Esophagus muscularis mucosa (tissue), 4 donors: ENCODE data around the gene SDHAF1. TPM values are rescaled to one million over a fixed set of nuclear protein-coding genes. Genes with fewer than 3 reads are reported as not detected.
"Not testable (repeated sequence)": the region's sequence is repeated elsewhere in the genome, so short reads cannot be mapped to it uniquely, and the experiment has no call there.

Experiments used
- DNase-seq: peaks from one replicate; pipeline ENCODE4 v3.0.0-alpha.2; 2017; ENCODE audit errors: extremely low spot score
- H3K27ac ChIP-seq, 4 donors: fragments of 200-600 bp; sonication (generic); replicated peaks in 1 of 4; 1 replicate in 3 of 4; 2 replicates in 1 of 4; pipeline ENCODE4 v1.5.1; 2016 to 2019; ENCODE audit warnings: mild to moderate bottlenecking in 1 of 4
- H3K27me3 ChIP-seq, 4 donors: fragments of 200-600 bp; sonication (generic); one replicate each; pipeline versions ENCODE4 v1.5.1 to v1.6.0; 2016 to 2019
- H3K36me3 ChIP-seq, 4 donors: fragments of 200-600 bp; sonication (generic); one replicate each; pipeline ENCODE4 v1.5.1; 2016 to 2019
- H3K4me1 ChIP-seq, 4 donors: fragments of 200-600 bp; sonication (generic); one replicate each; pipeline ENCODE4 v1.5.1; 2016 to 2019
- H3K4me3 ChIP-seq, 4 donors: fragments of 200-600 bp; sonication (generic); 1 replicate in 2 of 4; 2 replicates in 2 of 4; pipeline ENCODE4 v1.5.1; 2016 to 2019; ENCODE audit warnings: mild to moderate bottlenecking in 4 of 4, moderate library complexity in 1 of 4
- H3K9me3 ChIP-seq, 4 donors: fragments of 200-600 bp; sonication (generic); 1 replicate in 3 of 4; 2 replicates in 1 of 4; pipeline ENCODE4 v1.5.1; 2016 to 2019
- EP300 ChIP-seq: sonication (generic); formaldehyde crosslinking; IDR thresholded peaks from one replicate; pipeline ENCODE4 v1.6.1; 2017; ENCODE audit warnings: antibody characterized with exemption
- POLR2A ChIP-seq: fragments of 450-650 bp; IDR thresholded peaks from one replicate; pipeline ENCODE4 v1.6.1; 2017; ENCODE audit warnings: antibody characterized with exemption, moderate library complexity, mild to moderate bottlenecking, low read depth
- POLR2AphosphoS5 ChIP-seq, 2 donors: sonication (generic); formaldehyde crosslinking; IDR thresholded peaks; one replicate each; pipeline ENCODE4 v1.6.1; 2017; ENCODE audit warnings: antibody characterized with exemption in 2 of 2
- WGBS: methylation state at CpG from one replicate; pipeline ENCODE4 v1.1.5; 2018; 5-methylcytosine and 5-hydroxymethylcytosine counted together
- intact Hi-C: fragments of 100-400 bp; cut with DNase I; formaldehyde crosslinking; loops from one replicate; pipeline ENCODE4 v1.15.1; 2023
- total RNA-seq, 4 donors: library from RNA; depleted of rRNA; stranded (reverse); fragments of >200 nt; gene quantifications; one replicate each; pipeline versions ENCODE4 v1.1.0 to v1.2.1, GENCODE V29; 2016
- TF ChIP-seq, protein P1 (sequence below), 3 experiments: fragments of 200-600 bp in 2 of 3; fragments of 450-650 bp in 1 of 3; sonication (generic) in 2 of 3; IDR thresholded peaks; one replicate each; pipeline ENCODE4 v1.5.1; 2017 to 2019; ENCODE audit warnings: antibody characterized with exemption in 3 of 3, mild to moderate bottlenecking in 2 of 3, moderate library complexity in 1 of 3

The SDHAF1 gene, protein sequence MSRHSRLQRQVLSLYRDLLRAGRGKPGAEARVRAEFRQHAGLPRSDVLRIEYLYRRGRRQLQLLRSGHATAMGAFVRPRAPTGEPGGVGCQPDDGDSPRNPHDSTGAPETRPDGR
- total RNA-seq: 10 to 100 TPM; 44.0 to 60.3 (median 50.2) TPM

DNA sequence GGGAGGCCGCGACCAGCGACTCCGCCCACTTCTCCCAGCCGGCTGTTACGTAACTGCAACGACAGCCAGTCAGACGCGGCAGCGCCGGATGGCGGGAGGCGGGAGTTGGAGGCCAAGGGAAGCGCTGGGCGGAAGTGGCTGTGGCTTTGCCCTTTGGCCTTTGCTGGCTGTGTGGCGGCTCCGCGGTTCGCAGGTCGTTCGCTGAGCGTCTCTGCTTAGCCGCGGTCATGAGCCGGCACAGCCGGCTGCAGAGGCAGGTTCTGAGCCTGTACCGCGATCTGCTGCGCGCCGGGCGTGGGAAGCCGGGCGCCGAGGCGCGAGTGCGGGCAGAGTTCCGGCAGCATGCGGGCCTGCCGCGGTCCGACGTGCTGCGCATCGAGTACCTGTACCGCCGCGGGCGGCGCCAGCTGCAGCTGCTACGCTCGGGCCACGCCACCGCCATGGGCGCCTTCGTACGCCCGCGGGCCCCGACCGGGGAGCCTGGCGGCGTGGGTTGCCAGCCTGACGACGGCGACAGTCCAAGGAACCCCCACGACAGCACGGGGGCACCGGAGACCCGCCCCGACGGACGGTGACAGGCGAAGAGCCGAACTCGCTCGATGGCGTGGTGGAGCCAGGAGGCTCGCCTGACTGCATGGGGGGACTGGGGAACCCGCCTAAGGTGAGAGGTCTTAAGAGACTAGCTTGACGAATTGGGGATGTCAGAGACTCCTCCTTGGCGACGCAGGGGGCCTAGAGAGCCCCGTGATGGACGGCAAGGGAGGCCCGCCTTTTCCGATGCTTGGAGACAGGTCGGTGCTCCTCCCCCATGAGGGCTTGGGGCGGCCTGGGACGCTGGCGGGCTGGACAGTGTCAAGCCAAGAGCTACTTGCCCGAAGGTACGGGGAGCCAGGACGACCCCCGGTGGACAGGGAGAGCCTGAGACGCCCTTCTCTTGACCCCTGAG lies at the start of gene SDHAF1:
SDHAF1 (plus strand) TSS at position 141 of the 946 bp plus-strand sequence; CDS start at position 228, 87 bp downstream.
- no CpG with 5 or more reads among the region's 97 CpGs for WGBS
- peaks cover 32 to 62% (median 57%) of the 10 kb centered on the region in 4 donors for H3K4me1 ChIP-seq
- H3K9me3 ChIP-seq: no peaks in the 10 kb centered on the region
- H3K4me3 ChIP-seq: peak within 1 kb of the TSS; percentile 80 to 98 (median 87)
- peaks cover 0 to under 1% (median 0%) of the 10 kb centered on the region in 4 donors for H3K27me3 ChIP-seq
- peak; percentile 99 for DNase-seq
- peak; percentile 96 to 98 for TF ChIP-seq POLR2AphosphoS5 (IDR thresholded peaks at IDR 0.05)
- peak; percentile 61 for TF ChIP-seq POLR2A
- TF ChIP-seq, protein P1, sequence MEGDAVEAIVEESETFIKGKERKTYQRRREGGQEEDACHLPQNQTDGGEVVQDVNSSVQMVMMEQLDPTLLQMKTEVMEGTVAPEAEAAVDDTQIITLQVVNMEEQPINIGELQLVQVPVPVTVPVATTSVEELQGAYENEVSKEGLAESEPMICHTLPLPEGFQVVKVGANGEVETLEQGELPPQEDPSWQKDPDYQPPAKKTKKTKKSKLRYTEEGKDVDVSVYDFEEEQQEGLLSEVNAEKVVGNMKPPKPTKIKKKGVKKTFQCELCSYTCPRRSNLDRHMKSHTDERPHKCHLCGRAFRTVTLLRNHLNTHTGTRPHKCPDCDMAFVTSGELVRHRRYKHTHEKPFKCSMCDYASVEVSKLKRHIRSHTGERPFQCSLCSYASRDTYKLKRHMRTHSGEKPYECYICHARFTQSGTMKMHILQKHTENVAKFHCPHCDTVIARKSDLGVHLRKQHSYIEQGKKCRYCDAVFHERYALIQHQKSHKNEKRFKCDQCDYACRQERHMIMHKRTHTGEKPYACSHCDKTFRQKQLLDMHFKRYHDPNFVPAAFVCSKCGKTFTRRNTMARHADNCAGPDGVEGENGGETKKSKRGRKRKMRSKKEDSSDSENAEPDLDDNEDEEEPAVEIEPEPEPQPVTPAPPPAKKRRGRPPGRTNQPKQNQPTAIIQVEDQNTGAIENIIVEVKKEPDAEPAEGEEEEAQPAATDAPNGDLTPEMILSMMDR (IDR thresholded peaks at IDR 0.05): no peak
- no peak for TF ChIP-seq EP300
- peak within 1 kb of the TSS; percentile 90 to 96 (median 94) for H3K27ac ChIP-seq
- intact Hi-C loops: loop anchor here (5.0 kb wide), 1 partner anchor 117 kb away; the partner anchor contains the start of genes OVOL3 and POLR2I
- H3K36me3 ChIP-seq: peaks cover 0 to 15% (median 12%) of the 10 kb centered on the region in 4 donors

DNA sequence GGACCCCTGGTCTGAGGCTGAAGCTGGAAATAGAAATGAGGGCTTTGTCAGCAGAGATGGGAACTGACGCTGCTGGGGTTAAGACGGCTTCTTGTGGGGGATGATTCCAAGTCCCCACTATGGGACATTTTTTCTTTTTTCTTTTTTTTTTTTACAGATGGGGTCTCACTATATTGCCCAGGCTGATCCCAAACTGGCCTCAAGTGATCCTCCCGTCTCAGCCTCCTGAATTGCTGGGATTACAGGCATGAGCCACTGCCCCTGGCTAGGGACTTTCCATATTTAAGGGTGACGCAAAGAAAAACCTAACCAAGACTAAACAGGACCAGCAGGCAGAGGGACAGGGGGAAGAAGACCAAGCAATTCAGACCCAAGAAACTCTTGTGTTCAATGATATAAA lies 48.8 kb upstream of the SDHAF1 start:
- no peaks in the 10 kb centered on the region for H3K9me3 ChIP-seq
- H3K27me3 ChIP-seq: no peaks in the 10 kb centered on the region
- TF ChIP-seq POLR2A: no peak
- TF ChIP-seq POLR2AphosphoS5 (IDR thresholded peaks at IDR 0.05): no peak
- TF ChIP-seq EP300: no peak
- TF ChIP-seq, protein P1 (IDR thresholded peaks at IDR 0.05): no peak
- intact Hi-C loops: no loop called here
- no peak for DNase-seq
- no peak overlapping the region for H3K27ac ChIP-seq
- H3K36me3 ChIP-seq: peaks cover 8 to 37% (median 27%) of the 10 kb centered on the region in 4 donors
- H3K4me3 ChIP-seq: no peak overlapping the region
- H3K4me1 ChIP-seq: peaks cover 0 to 7% (median 0%) of the 10 kb centered on the region in 4 donors
- 64% methylated on average over 4 of the region's 4 CpGs for WGBS

DNA sequence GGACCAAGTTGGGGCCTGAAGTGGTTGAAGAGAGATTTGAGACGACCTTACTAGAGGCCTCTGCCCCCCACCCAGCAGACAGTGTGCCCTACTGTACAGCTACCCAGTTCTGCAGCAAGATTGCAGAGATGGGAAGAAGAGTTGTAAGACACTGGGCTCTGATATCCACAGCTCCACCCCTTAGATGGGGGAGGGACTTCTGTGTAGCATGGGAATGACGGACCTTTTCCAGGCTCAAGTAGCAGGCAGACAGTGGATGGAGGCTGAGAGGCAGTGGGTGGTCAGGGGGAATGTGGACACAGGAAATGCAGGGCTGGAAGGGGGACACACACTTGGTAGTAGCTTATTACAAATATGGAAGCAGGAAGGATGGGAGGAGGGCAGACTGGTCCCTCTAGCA lies 45.9 kb upstream of the SDHAF1 start:
- Histone ChIP-seq H3K27me3 (peaks cover 0 to 14% (median 0%) of the 10 kb centered on the region in 4 donors), H3K4me3 (no peak overlapping the region), H3K4me1 (peaks cover 0 to 7% (median 0%) of the 10 kb centered on the region in 4 donors), H3K9me3 (no peaks in the 10 kb centered on the region), H3K36me3 (peaks cover 5 to 12% (median 11%) of the 10 kb centered on the region in 4 donors), H3K27ac (no peak overlapping the region)
- no peak for DNase-seq
- WGBS: 27% methylated on average over 2 of the region's 2 CpGs
- intact Hi-C loops: no loop called here
- TF ChIP-seq POLR2A: no peak
- no peak for TF ChIP-seq EP300
- no peak for TF ChIP-seq POLR2AphosphoS5 (IDR thresholded peaks at IDR 0.05)
- TF ChIP-seq, protein P1 (IDR thresholded peaks at IDR 0.05): no peak

DNA sequence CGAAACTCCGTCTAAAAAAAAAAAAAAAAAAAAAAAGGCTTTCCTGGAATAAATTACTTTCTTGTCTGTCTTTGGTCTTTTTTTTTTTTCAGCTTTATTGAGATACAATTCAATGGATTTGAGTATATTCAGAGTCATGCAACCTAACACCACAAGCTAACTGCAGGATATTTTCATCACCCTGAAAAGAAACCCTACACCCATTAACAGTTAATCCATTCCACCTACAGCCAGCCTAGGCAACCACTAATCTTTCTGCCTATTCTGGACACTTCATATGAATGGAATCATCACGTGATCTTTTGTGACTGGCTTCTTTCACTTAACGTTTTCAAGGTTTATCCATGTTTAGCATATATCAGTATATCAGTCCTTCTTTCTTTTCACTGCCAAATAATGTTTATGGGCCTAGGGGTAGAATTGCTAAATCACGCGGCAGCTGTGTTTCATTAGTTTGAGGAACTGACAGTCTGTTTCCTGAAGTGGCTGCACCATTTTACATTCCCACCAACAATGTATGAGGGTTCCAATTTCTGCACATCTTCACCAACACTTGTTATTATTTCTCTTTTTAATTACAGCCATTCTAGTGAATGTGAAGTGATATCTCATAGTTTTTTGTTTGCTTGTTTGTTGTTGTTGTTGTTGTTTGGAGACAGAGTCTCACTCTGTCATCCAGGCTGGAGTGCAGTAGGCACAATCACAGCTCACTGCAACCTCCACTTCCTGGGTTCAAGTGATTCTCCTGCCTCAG lies 38.9 kb upstream of the SDHAF1 start:
- peaks cover 5 to 13% (median 12%) of the 10 kb centered on the region in 4 donors for H3K4me1 ChIP-seq
- TF ChIP-seq EP300: no peak
- H3K9me3 ChIP-seq: no peaks in the 10 kb centered on the region
- 64% methylated on average over 6 of the region's 6 CpGs for WGBS
- intact Hi-C loops: no loop called here
- no peaks in the 10 kb centered on the region for H3K36me3 ChIP-seq
- H3K4me3 ChIP-seq: no peak overlapping the region
- H3K27me3 ChIP-seq: peaks cover 0 to 62% (median 22%) of the 10 kb centered on the region in 4 donors
- DNase-seq: no peak
- H3K27ac ChIP-seq: no peak overlapping the region

DNA sequence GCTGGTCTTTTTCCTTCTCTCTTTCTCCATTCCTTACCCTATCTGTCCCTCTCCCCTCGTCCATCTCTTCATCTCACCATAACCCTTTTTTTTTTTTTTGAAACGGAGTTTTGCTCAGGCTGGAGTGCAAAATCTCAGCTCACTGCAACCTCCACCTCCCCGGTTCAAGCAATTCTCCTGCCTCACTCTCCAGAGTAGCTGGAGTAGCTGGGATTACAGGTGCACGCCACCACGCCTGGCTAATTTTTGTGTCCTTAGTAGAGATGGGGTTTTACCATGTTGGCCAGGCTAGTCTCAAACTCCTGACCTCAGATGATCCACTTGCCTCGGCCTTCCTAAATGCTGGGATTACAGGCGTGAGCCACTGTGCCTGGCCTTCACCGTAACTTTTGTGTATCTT lies 37.6 kb upstream of the SDHAF1 start:
- 83% methylated on average over 8 of the region's 8 CpGs for WGBS
- H3K4me3 ChIP-seq: not testable (repeated sequence)

More for the DNA sequence above, 37.6 kb upstream of the SDHAF1 start:
- DNase-seq, intact Hi-C loops, H3K9me3 ChIP-seq, H3K36me3 ChIP-seq, H3K27ac ChIP-seq: not testable (repeated sequence)
- peaks cover 0 to 73% (median 27%) of the 10 kb centered on the region in 4 donors for H3K27me3 ChIP-seq
- H3K4me1 ChIP-seq: peaks cover 5 to 13% (median 12%) of the 10 kb centered on the region in 4 donors
